Loucy (cell line): ENCODE data around the gene PITPNB.

Source experiments
- H2AFZ ChIP-seq: fragments of 200-600 bp; sonication (generic); 2 replicates; pipeline ENCODE4 v1.6.0; 2016; ENCODE audit warnings: antibody characterized with exemption, mild to moderate bottlenecking, low read length, moderate library complexity
- H3F3A ChIP-seq: fragments of 200-600 bp; 2 replicates; pipeline ENCODE4 v1.6.0; 2016; ENCODE audit warnings: antibody characterized with exemption, low read depth, mild to moderate bottlenecking
- H3K27me3 ChIP-seq: fragments of 200-600 bp; sonication (generic); 2 replicates; pipeline ENCODE4 v1.6.1; 2014; ENCODE audit warnings: low read length, mild to moderate bottlenecking; ENCODE audit not compliant: insufficient read depth, poor library complexity, severe bottlenecking
- H3K36me3 ChIP-seq: fragments of 200-600 bp; sonication (generic); 2 replicates; pipeline ENCODE4 v1.6.1; 2016; ENCODE audit warnings: low read length; ENCODE audit not compliant: insufficient read depth
- H3K4me1 ChIP-seq: fragments of 200-600 bp; sonication (generic); 2 replicates; pipeline ENCODE4 v1.5.1; 2014; ENCODE audit warnings: low read length, mild to moderate bottlenecking; ENCODE audit not compliant: insufficient read depth, poor library complexity, severe bottlenecking
- H3K4me2 ChIP-seq: fragments of 200-600 bp; sonication (generic); 2 replicates; pipeline ENCODE4 v1.6.0; 2014; ENCODE audit warnings: antibody characterized with exemption, low read length, low read depth, mild to moderate bottlenecking; ENCODE audit not compliant: poor library complexity, severe bottlenecking
- H3K4me3 ChIP-seq: fragments of 200-600 bp; sonication (generic); 2 replicates; pipeline ENCODE4 v1.5.1; 2014; ENCODE audit warnings: low read length, mild to moderate bottlenecking, mixed read lengths; ENCODE audit not compliant: poor library complexity, severe bottlenecking
- H3K79me2 ChIP-seq: fragments of 200-600 bp; sonication (generic); 2 replicates; pipeline ENCODE4 v1.6.1; 2014; ENCODE audit warnings: low read length; ENCODE audit not compliant: insufficient read depth
- H3K9ac ChIP-seq: fragments of 200-600 bp; sonication (generic); 2 replicates; pipeline ENCODE4 v1.6.0; 2014; ENCODE audit warnings: mild to moderate bottlenecking, low read depth, low read length, moderate library complexity; ENCODE audit not compliant: poor library complexity, severe bottlenecking
- H3K9me2 ChIP-seq: fragments of 200-600 bp; sonication (generic); replicated peaks from 2 replicates; pipeline ENCODE4 v1.6.1; 2016; ENCODE audit warnings: low read depth, low read length, mixed read lengths
- H3K9me3 ChIP-seq: fragments of 200-600 bp; sonication (generic); 2 replicates; pipeline ENCODE4 v1.6.1; 2014; ENCODE audit warnings: mild to moderate bottlenecking, antibody characterized with exemption, low read length, low read depth; ENCODE audit not compliant: insufficient read depth
- H4K20me1 ChIP-seq: fragments of 200-600 bp; sonication (generic); 2 replicates; pipeline ENCODE4 v1.6.0; 2014; ENCODE audit warnings: antibody characterized with exemption, low read length, mild to moderate bottlenecking; ENCODE audit not compliant: insufficient read depth, poor library complexity, severe bottlenecking
- CTCF ChIP-seq: fragments of 200-600 bp; sonication (generic); conservative IDR thresholded peaks from 2 replicates; pipeline ENCODE4 v1.5.1; 2014; ENCODE audit warnings: mild to moderate bottlenecking, antibody characterized with exemption, low read length
- EZH2phosphoT487 ChIP-seq: fragments of 200-600 bp; IDR thresholded peaks from 2 replicates; pipeline ENCODE4 v1.6.1; 2018; ENCODE audit warnings: antibody characterized with exemption, mild to moderate bottlenecking, moderate library complexity, borderline replicate concordance

The PITPNB gene

GRCh38 chr22:27915986-27916385 is 3.1 kb downstream of the PITPNB start:
- Histone ChIP-seq H4K20me1 (peaks cover 90% of the 10 kb centered on the region), H3K9me2 (no peaks in the 10 kb centered on the region), H3K4me3 (peak overlapping the region; percentile 76), H3K4me1 (peaks cover 62% of the 10 kb centered on the region), H3K9me3 (no peaks in the 10 kb centered on the region), H3F3A (no peaks in the 10 kb centered on the region), H2AFZ (no peak overlapping the region), H3K27me3 (no peaks in the 10 kb centered on the region), H3K4me2 (peak overlapping the region; percentile 89), H3K36me3 (peaks cover under 1% of the 10 kb centered on the region; the same call in 1 of the 2 replicates), H3K9ac (peak overlapping the region; percentile 39), H3K79me2 (peaks cover 95% of the 10 kb centered on the region)
- no peak for TF ChIP-seq CTCF
- no peak for TF ChIP-seq EZH2phosphoT487

GRCh38 chr22:27913162-27913741 is 5.8 kb downstream of the PITPNB start:
- H3K9ac ChIP-seq, result peak overlapping the region; percentile 38
- H3F3A ChIP-seq, result no peaks in the 10 kb centered on the region
- peak overlapping the region; percentile 89 for H3K4me2 ChIP-seq
- H4K20me1 ChIP-seq, result peaks cover 77% of the 10 kb centered on the region
- H3K4me1 ChIP-seq, result peaks cover 51% of the 10 kb centered on the region
- no peaks in the 10 kb centered on the region for H3K9me2 ChIP-seq
- H3K4me3 ChIP-seq, result peak overlapping the region; percentile 76
- no peak overlapping the region for H2AFZ ChIP-seq
- no peaks in the 10 kb centered on the region for H3K9me3 ChIP-seq
- peaks cover 96% of the 10 kb centered on the region for H3K79me2 ChIP-seq
- H3K36me3 ChIP-seq, result peaks cover 27% of the 10 kb centered on the region
- TF ChIP-seq CTCF (no peak), EZH2phosphoT487 (no peak)
- no peaks in the 10 kb centered on the region for H3K27me3 ChIP-seq

- H3F3A ChIP-seq, result no peaks in the 10 kb centered on the region
- H3K79me2 ChIP-seq, result peaks cover 96% of the 10 kb centered on the region
- H2AFZ ChIP-seq, result no peak overlapping the region
- H3K9ac ChIP-seq, result no peak overlapping the region
- H3K4me2 ChIP-seq, result peak overlapping the region; percentile 31
- peaks cover 38% of the 10 kb centered on the region for H3K36me3 ChIP-seq
- peaks cover 66% of the 10 kb centered on the region for H4K20me1 ChIP-seq
- H3K9me2 ChIP-seq, result no peaks in the 10 kb centered on the region
- no peaks in the 10 kb centered on the region for H3K9me3 ChIP-seq
- no peak overlapping the region for H3K4me3 ChIP-seq
- TF ChIP-seq CTCF (no peak), EZH2phosphoT487 (no peak)
- H3K4me1 ChIP-seq, result peaks cover 39% of the 10 kb centered on the region
- H3K27me3 ChIP-seq, result no peaks in the 10 kb centered on the region
Observed at GRCh38 chr22:27912101-27912500, 7.0 kb downstream of the PITPNB start.
